Activated CD4-positive, alpha-beta T cell treated with anti-CD3 and anti-CD28 coated beads, Interleukin-2, amount 50 U/mL, for 48 hours (primary cell): Measurements from ENCODE around the gene TRIM52.

Experiments
- DNase-seq, 2 experiments: peaks; one replicate each; pipeline ENCODE4 v3.0.0-alpha.2; 2020

Gene TRIM52

DNA sequence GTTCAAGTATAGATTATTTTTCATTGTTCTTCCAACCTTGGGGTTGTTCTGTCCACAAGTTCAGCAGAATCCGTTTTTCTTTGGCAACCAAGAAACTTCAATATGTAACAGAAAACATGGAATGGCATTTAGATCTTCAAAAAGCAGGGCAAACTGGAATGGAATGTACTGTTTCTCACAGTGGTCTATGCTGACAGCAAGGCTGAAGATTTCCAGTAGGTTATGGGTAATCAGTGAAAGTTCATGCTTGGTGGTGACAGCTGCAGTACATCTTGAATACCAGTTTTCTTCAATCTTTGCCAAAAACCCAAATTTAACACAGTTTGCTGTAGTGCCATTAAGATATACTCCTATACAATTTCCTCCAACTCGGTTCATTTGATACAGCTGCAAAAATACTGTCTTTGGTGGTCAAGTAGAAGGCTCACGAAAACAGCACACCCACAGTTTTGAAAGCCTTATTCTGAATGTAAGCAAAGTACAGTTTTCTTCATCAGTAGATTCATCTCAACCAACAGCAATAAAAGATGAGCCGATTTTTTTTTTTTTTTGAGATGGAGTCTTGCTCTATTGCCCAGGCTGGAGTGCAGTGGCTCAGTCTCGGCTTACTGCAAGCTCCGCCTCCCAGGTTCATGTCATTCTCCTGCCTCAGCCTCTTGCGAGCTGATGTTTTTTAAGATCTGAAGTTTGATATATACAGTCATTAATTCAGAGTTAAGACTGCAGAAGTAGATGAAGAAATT lies 4.9 kb downstream of the TRIM52 start:
- no peak for DNase-seq

DNA sequence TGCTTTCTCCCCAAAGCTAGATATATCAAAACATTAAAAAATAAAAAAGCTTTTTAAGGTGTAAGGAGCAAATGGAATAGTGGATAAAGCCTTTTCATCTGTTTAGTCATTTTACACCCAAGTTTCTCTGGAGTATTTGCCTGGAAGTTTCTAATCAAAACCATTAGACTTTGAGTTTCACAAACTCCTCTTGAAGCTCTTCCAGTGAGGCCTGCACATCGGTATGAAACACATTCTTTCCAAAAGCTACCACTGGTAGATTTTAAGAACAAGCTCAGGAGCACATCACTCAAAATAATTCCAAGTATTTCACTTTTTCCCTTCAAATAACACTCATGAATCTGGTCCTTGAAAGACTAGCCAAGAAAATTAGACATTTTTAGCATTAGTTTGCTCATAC lies 5.7 kb downstream of the TRIM52 start:
- no peak for DNase-seq

DNA sequence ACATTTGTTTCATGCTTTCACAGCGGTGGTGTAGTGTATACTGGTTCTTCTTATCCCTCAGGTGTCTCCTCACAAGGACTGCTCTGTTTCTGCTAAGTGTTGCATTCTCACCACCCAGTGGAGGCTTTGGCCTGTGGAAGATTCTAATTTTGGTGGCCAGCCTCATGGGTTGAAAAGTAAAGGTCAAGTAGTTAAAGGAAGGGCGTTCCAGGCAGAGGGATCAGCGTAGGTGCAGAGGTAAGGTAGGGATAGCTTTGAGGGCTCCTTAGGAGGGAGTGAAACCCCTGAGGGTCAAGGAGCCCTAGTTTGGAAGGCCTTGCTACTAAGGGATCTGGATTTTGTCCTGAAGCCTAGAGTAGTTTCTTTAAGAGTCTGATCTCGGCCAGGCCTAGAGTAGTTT lies 12.7 kb downstream of the TRIM52 start:
- DNase-seq = no peak

DNA sequence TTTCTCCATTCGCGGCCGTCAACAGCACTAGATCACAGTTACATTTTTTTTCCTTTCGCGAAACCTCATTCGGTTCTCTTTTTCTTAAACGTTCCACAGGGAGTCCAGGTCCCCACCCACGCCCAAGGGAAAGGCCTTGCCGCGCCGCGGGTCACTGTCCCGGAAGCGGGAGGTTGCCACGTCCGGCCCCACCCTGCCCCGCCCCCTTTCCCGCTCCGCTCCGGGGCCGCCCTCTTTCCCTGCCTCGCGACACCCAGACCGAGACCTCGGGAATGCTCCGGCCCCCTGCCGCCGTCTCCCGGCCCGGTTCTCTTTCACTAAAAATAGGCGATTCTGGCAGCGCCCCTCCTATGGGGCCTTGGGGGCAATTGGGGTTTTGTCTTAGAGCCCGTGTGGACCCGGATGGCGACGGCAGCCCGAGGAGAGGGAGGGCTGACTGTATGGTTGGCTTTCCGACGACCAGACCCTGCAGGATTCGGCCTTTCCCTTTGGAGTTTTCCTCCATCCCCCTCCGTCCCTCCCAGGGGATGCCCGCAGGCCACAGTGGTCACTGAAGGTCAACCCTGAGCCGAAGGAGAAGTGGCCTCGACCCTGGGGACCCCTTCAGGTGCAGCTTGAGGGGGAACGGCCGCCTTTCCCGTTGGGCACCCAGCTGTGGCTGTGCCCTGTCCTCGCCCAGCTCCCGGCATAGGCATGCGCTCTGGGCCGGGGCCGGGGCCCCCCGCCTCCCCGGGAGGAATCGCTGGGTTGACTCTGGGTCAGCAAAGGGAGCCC lies 14.5 kb downstream of the TRIM52 start:
- DNase-seq = peak; percentile 88 to 90

DNA sequence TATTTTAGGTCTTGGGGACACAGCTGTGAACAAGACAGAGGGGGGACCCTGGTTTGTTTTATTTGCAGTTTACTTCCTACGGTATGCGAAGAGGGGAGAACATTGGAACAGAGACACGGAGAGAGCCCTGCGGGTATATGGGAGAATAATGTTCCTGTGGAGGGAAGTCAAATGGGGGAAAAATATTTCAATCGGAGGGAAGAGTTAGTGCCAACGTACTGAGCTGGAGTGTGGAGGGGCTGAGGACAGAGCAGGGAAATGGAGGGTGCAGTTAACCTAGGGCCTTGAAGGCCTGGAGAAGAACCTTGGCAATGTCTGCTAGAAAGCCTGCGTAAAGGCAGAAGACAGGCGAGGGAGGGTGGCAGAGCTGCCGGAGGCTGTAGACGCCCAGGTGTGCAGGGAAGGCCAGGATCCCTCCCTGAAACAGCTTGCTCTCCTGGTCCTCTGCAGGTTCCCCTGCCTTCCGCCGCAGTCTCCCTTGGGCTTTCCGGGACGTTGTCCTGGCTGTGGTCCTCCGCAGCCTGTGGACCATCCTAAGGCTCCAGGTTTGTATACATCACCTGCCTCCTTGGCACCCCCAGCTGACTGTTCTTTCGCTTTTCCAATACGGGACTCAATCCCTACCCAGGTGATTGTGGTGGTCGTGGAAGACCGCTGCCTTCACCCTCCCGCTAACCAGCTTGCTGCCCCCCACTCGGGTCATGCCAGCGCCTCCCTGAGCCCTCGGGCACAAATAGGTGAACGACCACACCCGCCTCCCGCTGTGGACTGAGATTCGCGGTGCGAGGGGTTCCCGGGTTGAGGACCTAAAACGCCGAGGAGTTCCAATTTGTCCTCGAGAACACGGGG lies 15.3 kb downstream of the TRIM52 start:
- DNase-seq = peak in 1 of 2 experiments; percentile 18

DNA sequence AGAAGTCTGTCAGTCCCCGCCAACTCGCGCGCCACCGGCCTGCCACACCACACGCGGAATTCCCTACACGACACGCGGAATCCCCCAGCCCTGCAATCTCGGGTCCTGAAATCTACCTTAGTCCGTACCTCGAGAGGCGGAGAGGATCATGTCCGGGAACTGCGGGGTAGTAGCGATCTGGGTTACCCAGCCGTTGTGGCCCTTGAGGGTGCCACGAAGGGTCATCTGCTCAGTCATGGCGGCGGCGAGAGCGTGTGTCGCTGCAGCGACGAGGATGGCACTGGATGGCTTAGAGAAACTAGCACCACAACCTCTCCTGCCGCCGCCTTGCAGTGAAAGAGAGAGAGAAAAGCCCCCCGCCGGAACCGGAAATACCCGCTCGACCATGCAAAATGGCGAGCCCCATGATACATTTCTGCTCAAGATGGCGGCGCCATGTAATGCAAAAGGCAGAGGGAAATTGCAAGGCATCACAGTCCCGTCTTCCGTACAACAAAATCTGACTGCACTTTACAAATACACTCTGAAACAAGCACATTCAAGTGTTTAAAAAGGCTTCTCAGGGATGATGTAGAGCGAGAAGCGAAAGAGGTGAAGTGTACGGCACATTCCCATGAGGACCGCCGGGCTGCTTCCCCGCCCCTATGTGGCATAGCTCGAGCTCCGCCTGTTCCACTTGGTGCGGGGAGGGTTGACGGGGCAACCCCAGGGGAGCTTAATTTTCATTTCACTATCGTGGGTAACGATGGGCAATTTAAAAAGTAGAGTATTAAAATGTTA lies 17.2 kb downstream of the TRIM52 start, which contains the start of gene RACK1:
Gene RACK1, minus strand, starts transcription at position 343 of the 780 bp plus-strand sequence. Its CDS starts 106 bp downstream, at position 237.
- peak; percentile 87 to 91 for DNase-seq

DNA sequence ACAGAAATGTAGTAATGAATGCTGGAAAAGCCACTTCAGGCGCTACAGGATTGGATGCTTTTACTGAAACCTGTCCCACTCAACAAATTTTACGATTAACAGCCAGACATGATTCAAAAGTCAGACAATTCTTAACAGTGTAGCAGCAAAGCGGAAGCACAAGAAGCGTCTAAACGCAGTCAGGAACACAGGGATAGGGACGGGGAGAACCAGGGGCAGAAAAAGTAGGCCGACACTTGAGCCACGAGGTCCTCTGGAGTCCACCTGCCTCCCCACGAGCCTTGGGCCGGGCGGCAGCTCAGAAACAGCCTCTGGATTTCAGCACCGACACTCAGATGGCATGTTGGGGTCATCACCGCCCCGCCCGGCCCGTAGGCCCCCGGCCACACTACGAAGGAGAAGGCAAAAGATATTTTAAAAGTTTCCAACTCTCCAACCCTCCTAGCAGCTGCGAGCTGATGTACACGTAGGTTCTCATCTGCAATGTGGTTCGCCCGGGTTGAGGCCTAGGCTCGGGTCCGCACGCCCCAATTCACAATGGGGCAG lies 17.9 kb downstream of the TRIM52 start:
- DNase-seq = no peak

DNA sequence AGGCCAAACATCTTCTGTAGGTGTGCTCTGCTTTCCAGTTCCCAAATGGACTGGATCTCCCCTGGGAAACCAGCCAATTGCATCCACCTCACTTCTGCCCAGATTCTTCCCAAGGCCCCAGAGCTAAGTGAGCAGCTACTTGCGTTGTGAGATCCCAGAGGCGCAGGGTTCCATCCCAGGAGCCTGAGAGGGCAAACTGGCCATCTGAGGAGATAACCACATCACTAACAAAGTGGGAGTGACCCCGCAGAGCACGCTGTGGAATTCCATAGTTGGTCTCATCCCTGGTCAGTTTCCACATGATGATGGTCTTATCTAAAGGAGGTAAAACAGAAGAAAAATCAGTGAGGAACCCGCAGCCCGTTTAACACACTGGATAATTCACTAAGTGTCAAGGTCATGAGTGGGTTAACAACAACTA lies 18.9 kb downstream of the TRIM52 start:
- no peak for DNase-seq

DNA sequence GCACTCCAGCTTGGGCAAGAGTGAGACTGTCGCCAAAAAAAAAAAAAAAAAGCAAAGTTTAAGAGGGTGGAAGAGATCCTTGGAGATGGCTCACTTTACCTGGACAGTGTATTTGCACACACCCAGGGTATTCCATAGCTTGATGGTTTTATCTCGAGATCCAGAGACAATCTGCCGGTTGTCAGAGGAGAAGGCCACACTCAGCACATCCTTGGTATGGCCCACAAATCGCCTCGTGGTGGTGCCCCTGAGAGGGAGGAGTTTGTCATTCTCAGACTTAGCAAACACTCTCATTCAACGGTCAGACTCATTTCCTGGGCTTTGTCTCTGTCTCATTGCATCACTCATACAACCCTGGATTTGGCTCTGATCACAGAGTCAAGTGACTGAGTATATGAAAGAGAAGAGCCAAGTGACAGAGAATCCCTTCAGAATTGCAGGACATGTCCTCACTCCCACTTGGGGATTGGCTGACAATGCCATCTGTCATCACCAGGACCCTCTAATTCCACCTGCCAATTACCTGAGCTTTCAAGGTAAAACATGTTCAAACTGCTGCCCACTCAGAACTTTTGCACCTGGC lies 19.5 kb downstream of the TRIM52 start:
- DNase-seq = peak; percentile 60 to 73

DNA sequence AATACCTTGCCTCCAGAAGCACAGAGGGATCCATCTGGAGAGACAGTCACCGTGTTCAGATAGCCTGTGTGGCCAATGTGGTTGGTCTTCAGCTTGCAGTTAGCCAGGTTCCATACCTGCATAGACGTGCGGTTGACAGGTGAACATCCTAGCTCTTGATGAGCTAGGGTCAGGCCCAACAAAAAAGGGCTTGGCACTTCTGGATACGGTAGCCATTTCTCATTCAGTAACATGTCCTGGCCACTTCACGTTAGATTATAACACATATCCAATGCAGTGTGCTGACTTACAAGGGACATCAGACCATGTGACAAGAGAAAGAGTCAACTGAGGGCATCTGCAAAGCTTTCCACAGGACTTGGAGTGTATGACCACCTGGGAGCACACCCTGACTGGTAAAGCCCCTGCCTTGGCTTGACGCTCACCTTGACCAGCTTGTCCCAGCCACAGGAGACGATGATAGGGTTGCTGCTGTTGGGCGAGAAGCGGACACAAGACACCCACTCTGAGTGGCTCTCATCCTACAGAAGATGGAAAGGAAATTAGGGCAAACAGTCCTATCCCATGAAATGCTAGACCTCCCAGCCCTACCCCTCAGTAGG lies 21.8 kb downstream of the TRIM52 start:
- no peak for DNase-seq

DNA sequence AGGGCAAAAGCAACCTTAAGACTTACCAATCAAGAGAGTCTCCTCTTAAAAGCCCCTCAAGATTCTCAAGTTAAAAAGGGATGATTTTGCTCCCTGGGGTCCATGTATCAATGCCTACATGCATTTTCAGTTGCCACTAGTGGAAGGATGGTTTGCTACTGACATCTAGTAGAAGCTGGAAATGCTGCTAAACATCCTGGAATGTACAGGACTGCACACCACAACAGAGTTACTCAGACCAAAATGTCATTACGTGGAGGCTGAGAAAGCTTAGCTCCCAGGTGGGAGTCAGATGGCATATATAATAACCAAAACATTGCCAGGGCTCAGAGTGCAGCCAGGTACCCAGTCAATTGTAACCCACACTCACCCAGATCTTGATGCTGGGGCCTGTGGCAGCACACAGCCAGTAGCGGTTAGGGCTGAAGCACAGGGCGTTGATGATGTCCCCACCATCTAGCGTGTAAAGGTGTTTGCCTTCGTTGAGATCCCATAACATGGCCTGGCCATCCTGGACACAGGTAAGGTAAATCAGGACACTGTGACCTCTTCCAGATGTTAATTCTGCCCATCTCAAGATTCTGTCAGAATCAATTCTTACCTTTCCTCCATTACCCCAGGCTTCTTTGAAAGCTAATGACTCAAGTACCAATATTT lies 23.1 kb downstream of the TRIM52 start:
- no peak for DNase-seq

DNA sequence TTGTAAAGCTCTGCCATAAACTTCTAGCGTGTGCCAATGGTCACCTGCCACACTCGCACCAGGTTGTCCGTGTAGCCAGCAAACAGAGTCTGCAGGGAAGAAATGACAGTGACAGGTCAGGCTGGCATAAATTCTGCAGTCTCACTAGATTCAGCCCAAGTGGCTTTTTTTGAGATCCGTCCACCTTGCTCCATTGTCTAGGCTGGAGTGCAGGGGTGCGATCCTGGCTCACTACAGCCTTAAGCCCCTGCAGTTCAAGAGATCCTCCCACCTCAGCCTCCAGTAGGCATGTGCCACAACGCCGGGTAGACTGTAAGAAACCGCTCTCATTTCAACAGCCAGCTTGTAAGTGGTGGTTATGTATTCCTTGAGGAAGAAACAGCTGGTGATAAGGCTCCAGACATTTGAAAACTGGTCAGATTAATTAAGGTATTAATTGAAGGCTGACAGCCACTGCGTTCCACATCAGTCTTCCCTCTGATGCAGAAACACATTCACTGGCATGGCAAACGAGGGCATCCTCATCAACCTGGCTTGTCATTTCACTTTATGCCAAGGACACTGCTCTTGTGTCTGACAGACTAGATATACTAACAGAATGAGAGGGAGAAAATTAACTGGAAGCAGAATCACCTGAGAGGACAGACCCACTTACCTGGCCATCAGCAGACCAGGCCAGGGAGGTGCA lies 23.8 kb downstream of the TRIM52 start:
- DNase-seq = no peak

DNA sequence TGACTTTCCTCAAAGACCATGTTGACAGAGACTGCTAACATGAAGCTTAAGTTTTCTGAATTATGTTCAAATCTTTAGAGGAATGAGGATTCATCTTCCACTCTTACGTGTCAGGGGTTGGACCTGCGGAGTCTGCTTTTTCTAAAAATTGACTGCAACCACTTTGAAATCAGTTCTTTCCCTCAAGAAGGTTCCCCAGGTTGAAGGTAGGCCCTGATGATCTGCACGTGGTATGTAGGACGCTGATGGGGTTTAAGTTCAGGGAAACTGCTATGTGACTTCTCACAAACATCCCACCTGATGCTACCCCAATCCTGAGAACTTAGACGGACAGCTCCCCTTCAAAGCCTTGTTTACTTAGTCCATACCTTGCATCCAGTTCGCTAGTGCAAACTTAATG lies 24.5 kb downstream of the TRIM52 start:
- no peak for DNase-seq

DNA sequence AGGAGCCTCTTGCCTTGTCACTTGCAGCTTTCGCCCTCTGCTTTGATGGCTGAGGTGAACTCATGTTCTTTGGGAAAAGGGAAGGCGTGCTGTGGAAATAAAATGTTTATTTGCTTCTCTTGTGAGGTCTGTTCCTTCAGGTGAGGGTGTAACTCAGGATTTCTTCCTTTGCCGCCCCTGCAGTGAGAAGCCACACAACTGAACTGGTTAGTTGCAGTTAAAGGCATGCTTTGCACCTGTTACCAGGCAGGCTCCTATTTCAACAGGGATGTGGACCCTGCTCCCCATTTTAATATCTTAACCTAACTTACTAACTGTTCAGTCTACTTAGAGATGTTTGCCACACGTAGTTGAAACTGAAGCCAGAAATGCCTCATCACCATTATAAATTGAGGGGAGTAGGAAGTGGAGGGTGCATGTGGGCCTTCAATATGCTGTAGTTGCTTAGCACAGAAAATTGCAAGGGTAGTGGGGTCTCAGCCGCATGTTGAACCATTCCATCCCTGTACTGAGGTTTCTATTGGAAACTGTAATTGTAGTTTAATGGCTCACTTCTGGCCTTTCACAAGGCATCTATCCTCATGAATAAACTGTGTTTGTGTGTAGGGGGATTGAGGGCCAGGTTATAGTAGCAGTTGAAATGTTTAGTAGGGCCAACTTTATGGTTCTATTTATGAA lies 25.1 kb downstream of the TRIM52 start:
- no peak for DNase-seq

DNA sequence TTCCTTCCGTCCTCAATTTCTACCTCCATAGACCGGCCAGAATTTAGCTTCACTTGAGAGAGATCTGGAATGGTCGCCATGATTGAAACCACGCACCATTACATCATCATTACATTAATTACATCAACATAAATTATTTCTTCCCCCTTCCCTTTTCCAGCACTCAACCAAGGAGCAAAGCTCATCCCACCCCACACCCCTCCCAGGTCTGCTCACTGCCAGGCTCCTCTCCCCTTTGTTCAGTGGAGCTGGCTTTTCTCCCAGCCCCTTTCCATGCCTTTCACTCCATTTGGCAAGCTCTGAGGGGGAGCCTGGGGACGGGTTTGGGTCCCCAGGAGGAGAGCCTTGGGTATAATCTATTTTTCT lies 25.6 kb downstream of the TRIM52 start:
- DNase-seq = no peak

DNA sequence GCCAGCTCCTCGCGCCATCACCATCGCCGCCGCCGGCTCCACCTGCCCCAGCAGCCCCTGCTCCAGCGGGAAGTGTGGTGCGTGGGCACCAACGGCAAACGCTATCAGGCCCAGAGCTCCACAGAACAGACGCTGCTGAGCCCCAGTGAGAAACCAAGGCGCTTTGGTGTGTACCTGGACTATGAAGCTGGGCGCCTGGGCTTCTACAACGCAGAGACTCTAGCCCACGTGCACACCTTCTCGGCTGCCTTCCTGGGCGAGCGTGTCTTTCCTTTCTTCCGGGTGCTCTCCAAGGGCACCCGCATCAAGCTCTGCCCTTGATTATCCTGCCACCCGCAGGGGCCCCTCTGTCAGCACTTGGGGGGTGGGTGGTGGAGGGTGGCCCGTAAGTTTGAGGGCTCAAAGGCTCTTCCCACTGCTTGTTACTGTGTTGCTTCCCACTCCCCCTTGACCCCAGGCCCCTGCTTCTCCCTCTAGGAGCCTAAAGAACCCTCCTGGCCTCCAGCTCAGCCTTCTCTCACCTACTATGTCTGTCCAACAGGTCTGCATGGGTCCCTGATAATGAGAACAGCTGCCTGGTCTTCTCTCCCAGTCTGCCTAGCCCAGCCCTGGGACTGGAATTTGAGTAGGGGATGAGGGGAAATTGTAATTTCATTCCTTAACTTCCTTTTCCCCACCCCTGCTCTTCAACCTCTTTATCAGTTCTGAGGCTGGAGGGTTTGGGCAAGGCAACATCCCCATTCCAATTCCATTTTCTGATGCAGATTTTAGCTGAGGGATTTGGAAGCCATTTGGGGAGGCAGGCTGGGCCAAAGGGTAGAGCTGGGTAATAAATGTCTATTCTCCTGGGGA lies 26.3 kb downstream of the TRIM52 start:
- DNase-seq = no peak

DNA sequence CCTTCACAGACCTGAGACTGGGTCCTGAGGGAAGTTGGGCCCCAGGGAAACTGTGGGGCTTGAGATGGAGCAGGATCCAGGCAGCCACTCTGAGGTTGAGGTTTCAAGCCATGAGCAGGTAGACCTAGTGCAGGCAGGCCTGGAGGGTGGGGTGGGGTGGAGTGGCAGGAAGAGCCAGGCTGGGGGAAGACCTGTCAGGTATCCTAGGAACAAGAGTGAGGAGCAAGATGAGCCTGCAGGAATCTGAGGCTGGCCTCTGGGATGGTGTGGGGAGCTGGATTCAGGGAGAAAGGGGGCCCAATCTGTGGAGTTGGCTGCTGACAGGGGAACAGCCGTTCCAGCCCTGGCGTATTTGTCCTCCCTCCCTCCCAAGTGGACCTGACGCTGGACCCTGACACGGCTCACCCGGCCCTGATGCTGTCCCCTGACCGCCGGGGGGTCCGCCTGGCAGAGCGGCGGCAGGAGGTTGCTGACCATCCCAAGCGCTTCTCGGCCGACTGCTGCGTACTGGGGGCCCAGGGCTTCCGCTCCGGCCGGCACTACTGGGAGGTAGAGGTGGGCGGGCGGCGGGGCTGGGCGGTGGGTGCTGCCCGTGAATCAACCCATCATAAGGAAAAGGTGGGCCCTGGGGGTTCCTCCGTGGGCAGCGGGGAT lies 27.0 kb downstream of the TRIM52 start:
- no peak for DNase-seq
